GDM1 (cell line): ENCODE results near the gene NR5A1.

Source experiments
- DNase-seq: peaks from one replicate; lab custom pipeline; 2025; lab: John Stamatoyannopoulos, UW

The NR5A1 gene

GRCh38 chr9:124457887-124458431, 49.2 kb downstream of the NR5A1 start:
- no peak for DNase-seq

GRCh38 chr9:124457079-124457886, 49.9 kb downstream of the NR5A1 start:
- DNase-seq: no peak

GRCh38 chr9:124456341-124457078, 50.7 kb downstream of the NR5A1 start:
- DNase-seq: no peak

GRCh38 chr9:124455820-124456219, 51.4 kb downstream of the NR5A1 start:
- DNase-seq: no peak

- no peak for DNase-seq
These were observed 52.3 kb downstream of the NR5A1 start for GRCh38 chr9:124454791-124455443.

- DNase-seq: no peak
These were observed 52.9 kb downstream of the NR5A1 start for GRCh38 chr9:124454296-124454695.

GRCh38 chr9:124453586-124454191, 53.5 kb downstream of the NR5A1 start:
- DNase-seq: no peak

- no peak for DNase-seq
These were observed 54.2 kb downstream of the NR5A1 start for GRCh38 chr9:124452841-124453585.

- no peak for DNase-seq
These were observed 54.9 kb downstream of the NR5A1 start for GRCh38 chr9:124452326-124452725.

GRCh38 chr9:124450931-124451661, 56.1 kb downstream of the NR5A1 start:
- DNase-seq: no peak

GRCh38 chr9:124450241-124450924, 56.8 kb downstream of the NR5A1 start, which contains the start of gene ADGRD2:
Gene ADGRD2, plus strand, starts transcription at chr9:124450451. Its CDS starts 1,216 bp downstream, at chr9:124451667.
- DNase-seq: no peak

- DNase-seq: no peak
These were observed 57.6 kb downstream of the NR5A1 start for GRCh38 chr9:124449381-124450151.

- no peak for DNase-seq
These were observed 59.2 kb downstream of the NR5A1 start for GRCh38 chr9:124448019-124448418.

GRCh38 chr9:124447297-124447661, 59.9 kb downstream of the NR5A1 start:
- DNase-seq: no peak

- DNase-seq: no peak
These were observed 63.0 kb downstream of the NR5A1 start for GRCh38 chr9:124444166-124444565.

GRCh38 chr9:124443625-124444024, 63.6 kb downstream of the NR5A1 start:
- DNase-seq: no peak

GRCh38 chr9:124442826-124443225, 64.4 kb downstream of the NR5A1 start:
- no peak for DNase-seq

GRCh38 chr9:124442379-124442778, 64.8 kb downstream of the NR5A1 start:
- no peak for DNase-seq

- DNase-seq: no peak
These were observed 65.9 kb downstream of the NR5A1 start for GRCh38 chr9:124441291-124441690.
